Pancreas (tissue), 10 donors: Measurements from ENCODE around the gene RMDN3. TPM values are rescaled to one million over a fixed set of nuclear protein-coding genes. Genes with fewer than 3 reads are reported as not detected.
A peak's percentile ranks its signal among the peaks of the same experiment; 100 is the strongest.

Experiments used
- ATAC-seq, 4 donors: fragments of 200-7000 bp; cut with Tn5 transposase; one replicate each; pipeline versions ENCODE4 v1.8.0 to v1.9.1; 2020; ENCODE audit warnings: mild to moderate bottlenecking in 4 of 4, moderate library complexity in 4 of 4
- DNase-seq, 6 donors: peaks; one replicate each; pipeline ENCODE4 v3.0.0-alpha.2; 2020
- FAIRE-seq: peaks from 2 replicates; lab custom pipeline; 2012; peaks lifted over from hg19 to GRCh38; lab: Jason Lieb, UNC
- H3K27ac ChIP-seq, 4 donors: fragments of 200-600 bp; sonication (generic); 1 replicate in 3 of 4; 2 replicates in 1 of 4; pipeline versions ENCODE4 v1.5.0 to v1.8.0; 2020
- H3K27me3 ChIP-seq, 4 donors: fragments of 200-600 bp; one replicate each; pipeline ENCODE4 v1.8.0; 2021
- H3K36me3 ChIP-seq, 3 donors: fragments of 200-600 bp; sonication (generic) in 1 of 3; one replicate each; pipeline versions ENCODE4 v1.5.0 to v1.8.0; 2020 to 2021
- H3K4me1 ChIP-seq, 3 donors: fragments of 200-600 bp; one replicate each; pipeline ENCODE4 v1.8.0; 2021
- H3K4me3 ChIP-seq, 4 donors: fragments of 200-600 bp; sonication (generic) in 2 of 4; one replicate each; pipeline versions ENCODE4 v1.5.0 to v1.8.0; 2020 to 2021
- H3K9me3 ChIP-seq, 4 donors: fragments of 200-600 bp; one replicate each; pipeline ENCODE4 v1.8.0; 2021
- CTCF ChIP-seq, 4 donors: fragments of 200-600 bp; sonication (generic) in 3 of 4; IDR thresholded peaks; one replicate each; pipeline versions ENCODE4 v1.5.0 to v1.8.0; 2021; ENCODE audit warnings: antibody characterized with exemption in 4 of 4
- WGBS, 2 donors: extraction: QIAGEN DNeasy Blood & Tissue Kit; methylation state at CpG; one replicate each; pipeline ENCODE4 v1.1.7; 2013; 5-methylcytosine and 5-hydroxymethylcytosine counted together
- intact Hi-C, 3 donors: fragments of 100-400 bp; cut with DNase I; formaldehyde crosslinking; loops; one replicate each; pipeline versions ENCODE4 v1.11.1 to v1.14.2; 2022
- polyA plus RNA-seq, 2 donors: library from polyadenylated mRNA; stranded (reverse); fragments of 200-250 nt; gene quantifications; one replicate each; pipeline ENCODE4 v1.2.3, GENCODE V29; 2013
- total RNA-seq, 6 donors: library from RNA; stranded (reverse); fragmentation: NEBNext Ultra II Directional in 4 of 6; extraction: Animal tissue kit (Norgen Biotek cat#: 25700) in 4 of 6; gene quantifications; one replicate each; pipeline versions ENCODE4 v1.2.1 to v1.2.4, GENCODE V29; 2021 to 2023
- donor health status: healthy with polysubstance abuse.
- donor health status: DM: no; HTN: no; CAD: no; lungs with moderate emphysema.
- donor health status: DM: no; HTN: no; CAD: no.
- donor health status: control.
- donor health status: control.
- donor health status: Bipolar disorder and iron deficiency.
- donor health status: DM: yes; HTN: yes; CAD: no.
- donor health status: DM: no; HTN: no; CAD: no.
- donor health status: DM: no; HTN: no; CAD: no.
- donor health status: DM: yes; HTN: yes; CAD: no.

The RMDN3 gene
- total and polyA plus RNA-seq, 8 donors: 11.9 to 21.3 (median 17.2) TPM

GRCh38 chr15:40746916-40747418, 8.1 kb downstream of the RMDN3 start:
- FAIRE-seq: no peak
- H3K36me3 ChIP-seq: peaks cover 0 to 36% (median 11%) of the 10 kb centered on the region in 3 donors
- H3K27ac ChIP-seq: no peak overlapping the region
- intact Hi-C loops: no loop called here
- H3K4me3 ChIP-seq: no peak overlapping the region
- H3K4me1 ChIP-seq: no peaks in the 10 kb centered on the region
- H3K9me3 ChIP-seq: no peaks in the 10 kb centered on the region
- peak in 1 of 4 donors; percentile 39 for ATAC-seq
- no peaks in the 10 kb centered on the region for H3K27me3 ChIP-seq
- DNase-seq: no peak
- 67 to 72% methylated on average over 3 of the region's 3 CpGs for WGBS, 2 donors
- TF ChIP-seq CTCF (IDR thresholded peaks at IDR 0.05): no peak

GRCh38 chr15:40744815-40745152, 10.3 kb downstream of the RMDN3 start:
- H3K36me3 ChIP-seq: peaks cover 0 to 31% (median 6%) of the 10 kb centered on the region in 3 donors
- WGBS, 2 donors: 78 to 85% methylated on average over 5 of the region's 5 CpGs

GRCh38 chr15:40743921-40744814, 10.9 kb downstream of the RMDN3 start:
- Histone ChIP-seq H3K27ac (no peak overlapping the region), H3K27me3 (no peaks in the 10 kb centered on the region), H3K4me1 (no peaks in the 10 kb centered on the region), H3K4me3 (no peak overlapping the region), H3K36me3 (peaks cover 0 to 33% (median 6%) of the 10 kb centered on the region in 3 donors), H3K9me3 (no peaks in the 10 kb centered on the region)
- ATAC-seq (peak in 2 of 4 donors; percentile 51 to 53), DNase-seq (no peak), FAIRE-seq (no peak)
- no peak for TF ChIP-seq CTCF (IDR thresholded peaks at IDR 0.05)
- intact Hi-C loops: no loop called here
- 85 to 90% methylated on average over 12 of the region's 12 CpGs for WGBS, 2 donors

More at GRCh38 chr15:40744815-40745152, 10.3 kb downstream of the RMDN3 start:
- H3K9me3 ChIP-seq: no peaks in the 10 kb centered on the region
- FAIRE-seq: no peak
- TF ChIP-seq CTCF (IDR thresholded peaks at IDR 0.05): no peak
- H3K4me1 ChIP-seq: no peaks in the 10 kb centered on the region
- no peak for ATAC-seq
- no peaks in the 10 kb centered on the region for H3K27me3 ChIP-seq
- DNase-seq: no peak
- H3K27ac ChIP-seq: no peak overlapping the region
- intact Hi-C loops: no loop called here
- H3K4me3 ChIP-seq: no peak overlapping the region

- 68 to 74% methylated on average over 2 of the region's 2 CpGs for WGBS, 2 donors
- Histone ChIP-seq H3K4me1 (no peaks in the 10 kb centered on the region), H3K4me3 (no peak overlapping the region), H3K36me3 (peaks cover 0 to 33% (median 6%) of the 10 kb centered on the region in 3 donors), H3K27ac (no peak overlapping the region), H3K9me3 (no peaks in the 10 kb centered on the region), H3K27me3 (no peaks in the 10 kb centered on the region)
- intact Hi-C loops: no loop called here
- TF ChIP-seq CTCF (IDR thresholded peaks at IDR 0.05): no peak
- no peak for FAIRE-seq
- DNase-seq: no peak
- no peak for ATAC-seq
Observed at GRCh38 chr15:40743485-40743901, 11.6 kb downstream of the RMDN3 start.

GRCh38 chr15:40739854-40740253, 15.2 kb downstream of the RMDN3 start:
- no peak for TF ChIP-seq CTCF (IDR thresholded peaks at IDR 0.05)
- intact Hi-C loops: no loop called here
- no peak for FAIRE-seq

More at GRCh38 chr15:40739854-40740253, 15.2 kb downstream of the RMDN3 start:
- Histone ChIP-seq H3K27me3 (no peaks in the 10 kb centered on the region), H3K4me1 (no peaks in the 10 kb centered on the region), H3K27ac (no peak overlapping the region), H3K9me3 (no peaks in the 10 kb centered on the region), H3K4me3 (no peak overlapping the region), H3K36me3 (peaks cover 0 to 44% (median 10%) of the 10 kb centered on the region in 3 donors)
- 93 to 97% methylated on average over 2 of the region's 2 CpGs for WGBS, 2 donors
- ATAC-seq: no peak
- no peak for DNase-seq
